ENCODE results near the gene FXYD2. TPM values are rescaled to one million over a fixed set of nuclear protein-coding genes. Genes with fewer than 3 reads are reported as not detected.

The FXYD2 gene
- total and polyA plus RNA-seq, 2 of the 8 experiments (the other 6 are each of a cell fraction or from before 2014, with no cell fraction given) = 0.89 to 1.1 TPM

- POLR2A ChIA-PET (ENCODE audit: partially characterized antibody) = no interaction called here
- Histone ChIP-seq H3K23ac (ENCODE audit: insufficient read length) (no peak overlapping the region), H3K23me2 (ENCODE audit: low read depth, low read length) (no peaks in the 10 kb centered on the region), H3K79me1 (ENCODE audit: low read depth, low read length) (no peaks in the 10 kb centered on the region), H3K27ac (ENCODE audit: low read depth, low read length) (no peak overlapping the region), H3K27me3 (replicated peaks in 1 of 4; ENCODE audit: control insufficient read depth in 3 of 4, extremely low read depth in 1 of 4, insufficient read depth in 3 of 4, low read length in 3 of 4) (peaks cover 0 to 17% (median 14%) of the 10 kb centered on the region in 4 experiments; a peak in 6 of 7 replicates), H2BK15ac (ENCODE audit: low read length) (no peak overlapping the region), H4K8ac (ENCODE audit: extremely low read depth, insufficient read depth, low read length) (no peak overlapping the region), H3K4me3 (ENCODE audit: extremely low read depth in 1 of 4, insufficient read depth in 2 of 4, low read depth in 3 of 4, low read length in 4 of 4) (no peak overlapping the region), H2AFZ (ENCODE audit: low read length) (no peak overlapping the region), H3K4me1 (replicated peaks in 1 of 4; ENCODE audit: control insufficient read depth in 3 of 4, insufficient read depth in 4 of 4, low read length in 3 of 4) (no peaks in the 10 kb centered on the region), H3K4ac (replicated peaks; ENCODE audit: insufficient read length, low read depth, low read length) (no peak overlapping the region), H3K14ac (ENCODE audit: insufficient read length) (no peak overlapping the region), H2BK12ac (ENCODE audit: low read depth, low read length) (no peak overlapping the region), H4K91ac (replicated peaks; ENCODE audit: insufficient read length, low read length) (no peak overlapping the region), H3K9ac (replicated peaks in 1 of 4; ENCODE audit: extremely low read depth in 1 of 4, low read depth in 3 of 4, low read length in 3 of 4) (no peak overlapping the region), H2BK120ac (replicated peaks; ENCODE audit: low read depth, low read length) (no peak overlapping the region), H4K5ac (ENCODE audit: insufficient read length, low read depth, low read length) (no peak overlapping the region), H2AK5ac (ENCODE audit: low read depth, low read length) (no peak overlapping the region), H3K79me2 (ENCODE audit: control insufficient read depth in 1 of 2, insufficient read depth in 2 of 2, low read length in 2 of 2) (no peaks in the 10 kb centered on the region), H3K4me2 (ENCODE audit: insufficient read depth in 1 of 2, low read depth in 2 of 2, low read length in 2 of 2) (no peak overlapping the region), H4K20me1 (replicated peaks in 1 of 2; ENCODE audit: control insufficient read depth in 1 of 2, insufficient read depth in 2 of 2, low read length in 2 of 2) (no peaks in the 10 kb centered on the region), H3K56ac (replicated peaks; ENCODE audit: insufficient read length, low read depth, low read length) (no peak overlapping the region), H2BK5ac (ENCODE audit: low read depth, low read length) (no peak overlapping the region), H2BK20ac (ENCODE audit: low read length) (no peak overlapping the region), H3K9me3 (ENCODE audit: insufficient read depth in 2 of 2, low read depth in 1 of 2, low read length in 1 of 2) (no peaks in the 10 kb centered on the region), H3K18ac (ENCODE audit: extremely low read depth, low read length) (no peak overlapping the region), H3K36me3 (ENCODE audit: control insufficient read depth in 2 of 4, insufficient read depth in 4 of 4, low read length in 3 of 4) (no peaks in the 10 kb centered on the region)
- CTCF ChIA-PET (ENCODE audit: partially characterized antibody) = interaction anchor here (0.5 to 2.0 kb wide), 6 partner anchors 14 to 1385 kb away, joined by 3 to 7 read pairs (median 4); no protein-coding TSS in a partner anchor
- WGBS, 2 experiments (ENCODE audit: extremely low coverage in 1 of 2, insufficient coverage in 1 of 2, insufficient read length in 1 of 2, insufficient replicate concordance in 2 of 2, low coverage in 1 of 2, low lambda C conversion rate in 2 of 2, missing lambda C conversion rate in 1 of 2) = 94% methylated on average over 4 of the region's 4 CpGs; no CpG with 5 or more reads in 1 of the 2 experiments
- DNase-seq (ENCODE audit: low read depth in 1 of 2, low spot score in 2 of 2) (no peak), FAIRE-seq (no peak)
- TF ChIP-seq TCF12 (IDR thresholded peaks at IDR 0.05; ENCODE audit: low read depth, low read length) (no peak), KDM4A (IDR thresholded peaks at IDR 0.05; ENCODE audit: low read depth, low read length, severe bottlenecking) (no peak), ATF3 (IDR thresholded peaks at IDR 0.05; ENCODE audit: insufficient read depth, low read depth, low read length) (no peak), TAF1 (IDR thresholded peaks at IDR 0.05; ENCODE audit: low read depth, low read length) (no peak), KDM1A (IDR thresholded peaks at IDR 0.05; ENCODE audit: borderline replicate concordance, low read length) (no peak), POLR2AphosphoS5 (IDR thresholded peaks at IDR 0.05; ENCODE audit: low read depth, low read length) (no peak), BCL11A (IDR thresholded peaks at IDR 0.05; ENCODE audit: low read depth in 2 of 2, low read length in 2 of 2) (no peak), RXRA (IDR thresholded peaks at IDR 0.05; ENCODE audit: insufficient read depth, low read depth, low read length) (no peak), HDAC6 (IDR thresholded peaks at IDR 0.05; ENCODE audit: low read depth, low read length) (no peak), SIX5 (IDR thresholded peaks at IDR 0.05; ENCODE audit: low read depth, low read length) (no peak)
Measured at GRCh38 chr11:117789241-117789640, 35.3 kb downstream of the FXYD2 start.
